HCT116 (cell line): ENCODE results near the gene GPR155.

Source experiments
- SIN3A ChIP-seq: IDR thresholded peaks from 2 replicates; pipeline ENCODE4 v1.6.1; 2012; ENCODE audit warnings: low read depth
- TF ChIP-seq, protein P1 (sequence below), 3 experiments: fragments of 200-600 bp in 1 of 3; sonication (generic) in 1 of 3; IDR thresholded peaks in 2 of 3; conservative IDR thresholded peaks in 1 of 3; 2 replicates each; pipeline ENCODE4 v1.5.1; 2012 to 2017; ENCODE audit warnings: low read depth in 2 of 3, low read length in 2 of 3, antibody characterized with exemption in 1 of 3, borderline replicate concordance in 1 of 3, control low read depth in 1 of 3, mild to moderate bottlenecking in 1 of 3, mixed read lengths in 1 of 3, mixed run types in 1 of 3, moderate library complexity in 1 of 3; ENCODE audit not compliant: insufficient read depth in 1 of 3
- TF ChIP-seq, protein P2 (sequence below): IDR thresholded peaks from 2 replicates; pipeline ENCODE4 v1.6.1; 2012

DNA sequence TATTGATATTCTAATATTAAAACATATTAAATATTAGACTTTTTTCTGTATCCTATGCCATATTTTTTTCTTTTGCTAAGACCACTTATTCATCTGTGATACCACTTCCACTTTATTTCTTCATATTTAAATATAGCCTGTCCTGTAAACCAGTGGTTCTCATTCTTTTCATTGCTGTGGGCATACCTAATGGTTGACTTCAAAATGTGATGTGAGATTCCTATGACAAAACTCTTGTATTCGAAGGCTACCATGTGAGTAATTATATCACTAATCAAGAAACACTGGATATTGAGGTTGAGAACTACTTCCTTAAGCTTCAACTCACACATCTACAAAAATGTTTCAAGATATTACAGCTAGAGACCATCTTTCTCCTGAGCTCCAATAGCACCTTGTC, 87.7 kb downstream of the GPR155 start:
- TF ChIP-seq, protein P1, sequence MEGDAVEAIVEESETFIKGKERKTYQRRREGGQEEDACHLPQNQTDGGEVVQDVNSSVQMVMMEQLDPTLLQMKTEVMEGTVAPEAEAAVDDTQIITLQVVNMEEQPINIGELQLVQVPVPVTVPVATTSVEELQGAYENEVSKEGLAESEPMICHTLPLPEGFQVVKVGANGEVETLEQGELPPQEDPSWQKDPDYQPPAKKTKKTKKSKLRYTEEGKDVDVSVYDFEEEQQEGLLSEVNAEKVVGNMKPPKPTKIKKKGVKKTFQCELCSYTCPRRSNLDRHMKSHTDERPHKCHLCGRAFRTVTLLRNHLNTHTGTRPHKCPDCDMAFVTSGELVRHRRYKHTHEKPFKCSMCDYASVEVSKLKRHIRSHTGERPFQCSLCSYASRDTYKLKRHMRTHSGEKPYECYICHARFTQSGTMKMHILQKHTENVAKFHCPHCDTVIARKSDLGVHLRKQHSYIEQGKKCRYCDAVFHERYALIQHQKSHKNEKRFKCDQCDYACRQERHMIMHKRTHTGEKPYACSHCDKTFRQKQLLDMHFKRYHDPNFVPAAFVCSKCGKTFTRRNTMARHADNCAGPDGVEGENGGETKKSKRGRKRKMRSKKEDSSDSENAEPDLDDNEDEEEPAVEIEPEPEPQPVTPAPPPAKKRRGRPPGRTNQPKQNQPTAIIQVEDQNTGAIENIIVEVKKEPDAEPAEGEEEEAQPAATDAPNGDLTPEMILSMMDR (IDR thresholded peaks at IDR 0.05 in 2 of 3, conservative IDR thresholded peaks at IDR 0.05 in 1 of 3; ENCODE audit: borderline replicate concordance in 1 of 3, insufficient read depth in 1 of 3, low read depth in 2 of 3, low read length in 2 of 3) = no peak
- TF ChIP-seq, protein P2, sequence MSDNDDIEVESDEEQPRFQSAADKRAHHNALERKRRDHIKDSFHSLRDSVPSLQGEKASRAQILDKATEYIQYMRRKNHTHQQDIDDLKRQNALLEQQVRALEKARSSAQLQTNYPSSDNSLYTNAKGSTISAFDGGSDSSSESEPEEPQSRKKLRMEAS = no peak
- no peak for TF ChIP-seq SIN3A
